Karpas-422 (cell line): ENCODE measurements around the gene ASB11. TPM values are rescaled to one million over a fixed set of nuclear protein-coding genes. Genes with fewer than 3 reads are reported as not detected.
A peak's percentile ranks its signal among the peaks of the same experiment; 100 is the strongest.

ENCODE experiments used
- DNase-seq: peaks from one replicate; pipeline ENCODE4 v3.0.0-alpha.2; 2015
- H2AFZ ChIP-seq: fragments of 200-600 bp; sonication (generic); 2 replicates; pipeline ENCODE4 v1.6.1; 2014; ENCODE audit warnings: antibody characterized with exemption, low read length, mixed read lengths
- H3K27ac ChIP-seq: fragments of 200-600 bp; sonication (generic); 2 replicates; pipeline ENCODE4 v1.5.1; 2014; ENCODE audit warnings: mild to moderate bottlenecking, low read length, moderate library complexity
- H3K27me3 ChIP-seq: fragments of 200-600 bp; sonication (generic); 2 replicates; pipeline ENCODE4 v1.6.1; 2014; ENCODE audit warnings: low read length, mixed read lengths
- H3K36me3 ChIP-seq: fragments of 200-600 bp; sonication (generic); 2 replicates; pipeline ENCODE4 v1.6.1; 2014; ENCODE audit warnings: low read length, mixed read lengths; ENCODE audit not compliant: insufficient read depth
- H3K4me1 ChIP-seq: fragments of 200-600 bp; sonication (generic); 2 replicates; pipeline ENCODE4 v1.6.1; 2014; ENCODE audit warnings: mild to moderate bottlenecking, low read length, mixed read lengths
- H3K4me2 ChIP-seq: fragments of 200-600 bp; sonication (generic); 2 replicates; pipeline ENCODE4 v1.6.1; 2014; ENCODE audit warnings: low read length, low read depth, mild to moderate bottlenecking; ENCODE audit not compliant: poor library complexity, severe bottlenecking
- H3K4me3 ChIP-seq: fragments of 200-600 bp; sonication (generic); 2 replicates; pipeline ENCODE4 v1.5.1; 2014; ENCODE audit warnings: mild to moderate bottlenecking, antibody characterized with exemption, low read length, mixed read lengths
- H3K79me2 ChIP-seq: fragments of 200-600 bp; sonication (generic); 2 replicates; pipeline ENCODE4 v1.6.1; 2014; ENCODE audit warnings: mild to moderate bottlenecking, low read length, mixed read lengths
- H3K9ac ChIP-seq: fragments of 200-600 bp; sonication (generic); 2 replicates; pipeline ENCODE4 v1.6.0; 2014; ENCODE audit warnings: low read length
- H3K9me2 ChIP-seq: fragments of 200-600 bp; sonication (generic), shearing (Covaris generic); replicated peaks from 2 replicates; pipeline ENCODE4 v1.6.0; 2014; ENCODE audit warnings: mild to moderate bottlenecking, low read length, moderate library complexity; ENCODE audit not compliant: insufficient read depth
- H3K9me3 ChIP-seq: fragments of 300-700, 200-600 bp; sonication (generic); 2 replicates; pipeline ENCODE4 v1.6.1; 2014; ENCODE audit warnings: low read length, mixed read lengths
- H4K20me1 ChIP-seq: fragments of 200-600 bp; sonication (generic); 2 replicates; pipeline ENCODE4 v1.6.1; 2014; ENCODE audit warnings: mild to moderate bottlenecking, antibody characterized with exemption, low read length, low read depth; ENCODE audit not compliant: insufficient read depth
- total RNA-seq: library from RNA; depleted of rRNA; stranded (reverse); fragments of >200 nt; shearing (Covaris generic); gene quantifications from 2 replicates; pipeline ENCODE4 v1.2.3, GENCODE V29; 2014; ENCODE audit warnings: low replicate concordance; rRNA removed

The ASB11 gene
- total RNA-seq = not detected in 2 replicates

- Histone ChIP-seq H3K9me2 (no peaks in the 10 kb centered on the region), H3K4me1 (peaks cover 8% of the 10 kb centered on the region; the same call in 1 of the 2 replicates), H3K9ac (no peak within 1 kb of the TSS), H2AFZ (no peak within 1 kb of the TSS), H4K20me1 (no peaks in the 10 kb centered on the region), H3K4me2 (no peak within 1 kb of the TSS), H3K27me3 (no peaks in the 10 kb centered on the region), H3K4me3 (no peak within 1 kb of the TSS), H3K27ac (no peak within 1 kb of the TSS), H3K36me3 (no peaks in the 10 kb centered on the region), H3K9me3 (no peaks in the 10 kb centered on the region), H3K79me2 (no peaks in the 10 kb centered on the region)
- DNase-seq = no peak
These were observed at the start of gene ASB11 for GRCh38 chrX:15315509-15315908. ASB11 (minus strand) TSS chrX:15315640; CDS start chrX:15315605, 35 bp downstream.

DNA sequence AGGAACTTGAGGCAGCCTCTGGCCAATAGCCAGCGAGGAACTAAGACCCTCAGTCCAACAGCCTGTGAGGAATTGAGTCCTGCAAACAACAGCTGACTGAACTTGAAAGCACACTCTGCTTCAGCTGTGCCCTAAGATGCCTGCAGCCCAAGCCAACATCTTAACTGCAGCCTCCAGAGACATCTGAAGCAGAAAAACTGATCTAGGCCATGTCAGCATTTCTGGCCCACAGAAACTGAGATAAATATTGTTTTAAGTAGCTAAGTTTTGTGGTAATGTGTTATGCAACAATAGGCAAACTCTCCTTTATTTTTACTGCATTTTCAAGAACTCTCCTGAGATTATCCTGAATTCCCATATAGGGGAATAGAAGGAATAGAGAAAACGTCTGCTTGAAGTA is 44.3 kb upstream of the ASB11 start:
- Histone ChIP-seq H3K4me2 (no peak overlapping the region), H3K9me2 (no peaks in the 10 kb centered on the region), H2AFZ (no peak overlapping the region), H3K27me3 (no peaks in the 10 kb centered on the region), H3K36me3 (no peaks in the 10 kb centered on the region), H3K9me3 (0 out of 2 replicates have a peak, but pooled peaks cover 5% of the 10 kb centered on the region), H3K27ac (no peak overlapping the region), H3K9ac (no peak overlapping the region), H3K4me1 (peaks cover 41% of the 10 kb centered on the region), H3K4me3 (no peak overlapping the region), H4K20me1 (no peaks in the 10 kb centered on the region), H3K79me2 (no peaks in the 10 kb centered on the region)
- DNase-seq = no peak

- H3K27ac ChIP-seq = peak overlapping the region; percentile 51; the same call in 1 of the 2 replicates
- H3K9me2 ChIP-seq = no peaks in the 10 kb centered on the region
- no peaks in the 10 kb centered on the region for H4K20me1 ChIP-seq
- H3K36me3 ChIP-seq = no peaks in the 10 kb centered on the region
- no peak overlapping the region for H3K9ac ChIP-seq
- H3K27me3 ChIP-seq = no peaks in the 10 kb centered on the region
- DNase-seq = peak; percentile 69
- H3K79me2 ChIP-seq = no peaks in the 10 kb centered on the region
- 0 out of 2 replicates have a peak, but pooled peaks cover 5% of the 10 kb centered on the region for H3K9me3 ChIP-seq
- H3K4me2 ChIP-seq = peak overlapping the region; percentile 47
- H3K4me3 ChIP-seq = 0 out of 2 replicates have a peak overlapping the region, but pooled peaks have one; percentile 6
- peaks cover 45% of the 10 kb centered on the region for H3K4me1 ChIP-seq
- no peak overlapping the region for H2AFZ ChIP-seq
These were observed 43.1 kb upstream of the ASB11 start for GRCh38 chrX:15358533-15358932.

DNA sequence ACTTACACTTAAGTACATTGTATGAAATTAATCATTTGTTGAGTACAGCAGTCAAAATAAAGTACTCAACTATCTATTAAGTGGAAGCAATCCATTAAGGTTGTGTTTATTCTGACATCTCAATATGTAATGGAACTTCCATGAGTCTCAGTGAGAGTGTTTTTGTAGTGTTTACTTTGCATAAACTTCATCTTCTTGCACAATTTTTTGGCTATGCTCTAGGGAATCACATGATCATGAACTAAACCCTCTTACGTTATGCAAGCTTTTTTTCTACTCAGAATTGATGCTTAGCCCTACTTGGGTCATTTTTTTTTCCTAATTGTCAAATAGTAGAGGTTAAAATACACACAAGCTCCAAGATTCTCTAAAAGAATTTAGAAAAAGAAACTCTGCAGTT is 41.0 kb upstream of the ASB11 start:
- no peaks in the 10 kb centered on the region for H3K79me2 ChIP-seq
- no peaks in the 10 kb centered on the region for H3K9me2 ChIP-seq
- H3K27me3 ChIP-seq = no peaks in the 10 kb centered on the region
- H2AFZ ChIP-seq = no peak overlapping the region
- H4K20me1 ChIP-seq = no peaks in the 10 kb centered on the region
- H3K36me3 ChIP-seq = no peaks in the 10 kb centered on the region
- peak overlapping the region; percentile 25 for H3K4me2 ChIP-seq
- H3K9me3 ChIP-seq = 0 out of 2 replicates have a peak, but pooled peaks cover 5% of the 10 kb centered on the region
- peak; percentile 55 for DNase-seq
- H3K4me1 ChIP-seq = peaks cover 45% of the 10 kb centered on the region
- no peak overlapping the region for H3K27ac ChIP-seq
- no peak overlapping the region for H3K4me3 ChIP-seq
- no peak overlapping the region for H3K9ac ChIP-seq

DNA sequence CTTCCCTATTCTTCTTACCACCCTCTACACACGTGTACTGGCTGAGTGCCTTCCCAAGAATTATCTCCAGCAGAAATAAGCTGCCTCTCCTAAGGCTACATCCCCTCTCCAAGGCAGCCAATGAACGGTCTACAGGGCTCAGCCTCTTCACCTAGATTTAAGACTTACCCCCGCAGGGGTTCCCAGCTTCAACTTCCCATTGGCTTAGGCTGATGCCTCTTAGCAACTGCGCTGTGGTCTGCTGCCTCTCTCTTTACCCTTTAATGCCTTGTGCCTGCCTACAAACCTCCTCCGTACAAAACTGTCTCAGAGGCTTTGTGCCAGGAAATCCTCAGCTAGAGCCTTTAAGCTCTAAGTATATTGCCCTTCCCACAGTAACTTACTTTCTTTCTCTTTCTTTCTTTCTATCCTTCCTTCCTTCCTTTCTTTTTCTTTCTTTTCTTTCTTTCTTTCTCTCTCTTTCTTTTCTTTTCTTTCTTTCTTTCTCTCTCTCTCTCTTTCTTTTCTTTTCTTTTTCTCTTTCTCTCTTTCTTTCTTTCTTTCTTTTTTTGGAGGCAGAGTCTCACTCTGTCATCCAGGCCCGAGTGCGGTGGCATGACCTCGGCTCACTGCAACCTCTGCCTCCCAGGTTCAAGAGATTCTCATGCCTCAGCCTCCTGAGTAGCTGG is 35.0 kb upstream of the ASB11 start:
- Histone ChIP-seq H3K4me1 (peaks cover 6% of the 10 kb centered on the region), H2AFZ (no peak overlapping the region)

GRCh38 chrX:15349046-15349445 is 33.6 kb upstream of the ASB11 start:
- no peaks in the 10 kb centered on the region for H3K27me3 ChIP-seq
- no peaks in the 10 kb centered on the region for H3K9me3 ChIP-seq
- no peak overlapping the region for H3K4me3 ChIP-seq
- H3K9me2 ChIP-seq = no peaks in the 10 kb centered on the region
- peak; percentile 92 for DNase-seq
- H3K27ac ChIP-seq = no peak overlapping the region
- H3K9ac ChIP-seq = no peak overlapping the region
- no peaks in the 10 kb centered on the region for H3K36me3 ChIP-seq
- no peaks in the 10 kb centered on the region for H4K20me1 ChIP-seq
- no peaks in the 10 kb centered on the region for H3K4me1 ChIP-seq
- H2AFZ ChIP-seq = no peak overlapping the region
- no peak overlapping the region for H3K4me2 ChIP-seq
- H3K79me2 ChIP-seq = no peaks in the 10 kb centered on the region

More for the DNA sequence above, 35.0 kb upstream of the ASB11 start:
- no peaks in the 10 kb centered on the region for H3K9me2 ChIP-seq
- no peaks in the 10 kb centered on the region for H3K9me3 ChIP-seq
- no peak overlapping the region for H3K4me2 ChIP-seq
- no peak overlapping the region for H3K4me3 ChIP-seq
- H3K27ac ChIP-seq = no peak overlapping the region
- H3K79me2 ChIP-seq = no peaks in the 10 kb centered on the region
- H3K27me3 ChIP-seq = no peaks in the 10 kb centered on the region
- no peak for DNase-seq
- H4K20me1 ChIP-seq = no peaks in the 10 kb centered on the region
- no peak overlapping the region for H3K9ac ChIP-seq
- H3K36me3 ChIP-seq = no peaks in the 10 kb centered on the region

DNA sequence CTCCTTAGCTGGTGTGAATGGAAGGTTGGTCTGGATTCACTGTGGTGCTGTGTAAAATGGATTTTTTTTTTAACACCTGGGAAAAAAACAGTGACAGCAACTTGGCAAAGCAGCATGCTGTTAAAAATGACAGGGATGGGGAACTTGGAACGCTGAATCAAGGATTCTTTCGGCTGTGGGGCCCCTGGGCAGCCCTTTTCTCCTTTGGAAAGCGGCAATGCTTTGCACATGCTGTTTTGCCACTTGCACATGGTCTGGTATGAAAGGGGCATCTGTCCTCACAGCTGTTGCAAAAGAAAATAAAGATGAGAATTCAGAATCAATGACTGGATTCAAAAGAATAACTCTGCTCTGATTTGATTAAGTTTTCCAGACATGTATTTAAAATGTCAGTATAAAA is 30.5 kb upstream of the ASB11 start:
- no peaks in the 10 kb centered on the region for H3K79me2 ChIP-seq
- H3K27ac ChIP-seq = no peak overlapping the region
- H3K4me2 ChIP-seq = no peak overlapping the region
- no peaks in the 10 kb centered on the region for H3K27me3 ChIP-seq
- no peak for DNase-seq
- H3K4me1 ChIP-seq = no peaks in the 10 kb centered on the region
- no peak overlapping the region for H3K9ac ChIP-seq
- H2AFZ ChIP-seq = no peak overlapping the region
- H3K4me3 ChIP-seq = no peak overlapping the region
- H4K20me1 ChIP-seq = no peaks in the 10 kb centered on the region
- H3K9me3 ChIP-seq = no peaks in the 10 kb centered on the region
- H3K9me2 ChIP-seq = no peaks in the 10 kb centered on the region
- H3K36me3 ChIP-seq = no peaks in the 10 kb centered on the region

DNA sequence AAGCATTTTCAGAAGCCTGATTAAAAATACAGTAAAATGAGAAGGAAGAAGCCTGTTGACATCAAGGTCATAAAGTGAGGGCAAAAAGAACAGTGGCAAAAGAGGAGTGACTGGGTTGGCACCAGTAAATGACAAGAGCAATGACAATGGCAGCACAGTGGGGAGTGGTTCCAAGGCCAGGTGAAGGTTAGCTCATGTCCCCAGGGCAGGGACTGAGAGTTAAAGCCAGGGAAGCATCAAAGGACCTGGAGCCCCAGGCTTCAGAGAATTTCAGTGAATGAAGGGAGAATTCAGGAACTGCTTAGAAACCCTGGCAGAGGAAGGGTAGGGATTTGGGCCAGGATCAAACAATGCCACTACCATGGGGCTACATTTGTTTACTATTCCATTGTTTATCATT is 28.7 kb upstream of the ASB11 start:
- Histone ChIP-seq H3K79me2 (no peaks in the 10 kb centered on the region), H3K4me2 (no peak overlapping the region)

More for the DNA sequence above, 28.7 kb upstream of the ASB11 start:
- H3K9ac ChIP-seq = no peak overlapping the region
- no peaks in the 10 kb centered on the region for H3K4me1 ChIP-seq
- H3K9me2 ChIP-seq = no peaks in the 10 kb centered on the region
- no peaks in the 10 kb centered on the region for H3K27me3 ChIP-seq
- no peaks in the 10 kb centered on the region for H3K9me3 ChIP-seq
- no peak overlapping the region for H3K4me3 ChIP-seq
- DNase-seq = no peak
- H3K27ac ChIP-seq = no peak overlapping the region
- H2AFZ ChIP-seq = no peak overlapping the region
- no peaks in the 10 kb centered on the region for H3K36me3 ChIP-seq
- no peaks in the 10 kb centered on the region for H4K20me1 ChIP-seq
